A375 (cell line): ENCODE measurements around the gene RCN2. TPM values are rescaled to one million over a fixed set of nuclear protein-coding genes. Genes with fewer than 3 reads are reported as not detected.

ENCODE experiments used
- small RNA-seq: library from RNA; depleted of rRNA; stranded (forward); fragments of <200 nt; gene quantifications from one replicate; pipeline ENCODE3, GENCODE V24; 2014
- total RNA-seq: library from RNA; depleted of rRNA; stranded (reverse); fragments of >200 nt; shearing (Covaris generic); gene quantifications from 2 replicates; pipeline ENCODE4 v1.2.3, GENCODE V29; 2014; rRNA removed

Gene RCN2
- total RNA-seq, result 70.4 and 80.3 TPM in 2 replicates

DNA sequence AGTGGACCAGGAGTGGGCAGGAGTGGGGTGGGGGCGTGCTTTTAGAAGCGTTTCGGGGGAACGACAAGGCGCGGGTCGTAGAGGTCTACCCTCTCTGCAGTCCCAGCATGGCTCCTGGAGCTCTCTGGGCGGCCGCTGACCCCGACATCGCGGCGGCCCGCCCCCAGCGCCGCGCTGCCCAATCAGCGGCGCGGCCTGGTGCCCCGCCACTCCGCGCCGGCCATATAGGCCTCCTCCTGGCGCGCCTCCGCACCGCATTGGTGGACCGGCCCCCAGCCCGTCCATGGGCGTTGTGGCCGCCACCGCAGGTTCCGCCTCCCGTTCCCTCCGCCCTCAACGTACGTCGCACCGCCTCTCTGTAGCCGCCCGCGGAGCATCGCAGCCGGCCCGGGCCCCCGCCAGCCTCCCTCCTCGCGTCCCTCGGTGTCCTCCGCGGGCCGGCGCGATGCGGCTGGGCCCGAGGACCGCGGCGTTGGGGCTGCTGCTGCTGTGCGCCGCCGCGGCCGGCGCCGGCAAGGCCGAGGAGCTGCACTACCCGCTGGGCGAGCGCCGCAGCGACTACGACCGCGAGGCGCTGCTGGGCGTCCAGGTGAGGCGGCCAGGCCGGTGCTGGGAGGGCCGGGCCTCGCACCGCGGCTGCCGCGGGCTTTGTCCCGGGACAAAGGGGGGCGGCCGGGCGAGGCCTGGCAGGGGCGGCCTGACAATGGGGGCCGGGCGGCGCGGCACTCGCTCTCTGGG lies at the start of gene RCN2:
Gene RCN2 (plus strand): TSS at position 353 of the 738 bp plus-strand sequence. CDS start 93 bp downstream, at position 446.

DNA sequence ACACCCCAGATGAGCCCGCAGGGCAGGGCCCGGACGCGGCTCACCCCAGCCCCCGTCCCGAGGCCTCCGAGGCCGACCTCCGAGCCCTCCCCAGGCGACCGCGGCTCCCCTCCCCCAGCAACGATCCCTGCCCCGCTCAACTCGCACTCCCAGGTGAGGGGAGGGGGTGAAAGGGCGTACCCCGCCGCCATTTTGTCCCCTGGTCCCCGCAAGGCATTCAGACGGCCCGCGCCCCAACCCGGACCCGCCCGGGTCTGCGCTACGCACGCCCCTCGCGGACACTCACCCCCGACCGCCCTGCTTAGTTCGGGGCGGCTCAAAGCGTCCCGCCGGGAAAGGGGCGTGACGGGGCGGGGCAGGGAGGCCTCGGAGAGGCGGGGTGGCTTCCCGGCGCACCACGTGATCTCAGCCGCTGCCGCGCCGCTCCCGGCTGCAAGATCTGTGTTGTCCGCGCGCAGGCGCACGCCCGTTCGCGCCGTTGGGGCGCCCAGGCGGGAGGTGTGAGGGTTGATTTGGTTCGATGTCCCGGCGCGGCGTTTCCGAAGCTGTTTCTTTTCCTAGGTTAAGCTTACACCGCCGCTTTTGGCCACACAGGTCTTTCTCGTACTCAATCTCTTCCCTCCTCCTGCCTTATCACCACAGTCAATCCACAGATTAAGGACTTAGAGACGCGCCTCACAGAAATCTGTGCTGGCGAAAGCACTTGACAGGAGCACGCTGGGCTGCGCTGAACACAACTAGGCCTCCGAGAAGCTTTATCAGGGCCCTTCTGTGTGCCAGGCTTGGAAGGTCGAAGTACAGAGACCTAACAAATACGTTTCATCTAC lies 26.3 kb upstream of the RCN2 start, which contains the start of gene SCAPER:
Gene SCAPER (minus strand): TSS at position 328 of the 827 bp plus-strand sequence. CDS start 21,523 bp downstream, outside the sequence.

GRCh38 chr15:76994971-76995945 lies 63.7 kb downstream of the RCN2 start, which contains the start of gene PSTPIP1:
Gene PSTPIP1, plus strand, starts transcription at chr15:76995126. Its CDS starts 448 bp downstream, at chr15:76995574.

Small RNA genes lying within 50 kb of the gene (small RNA-seq; reads per million reads assigned to genes)
- gene RN7SL278P, result not detected

Other genes with a start within 250 kb of the RCN2 start
- gene SCAPER, start 26.4 kb upstream of the RCN2 start, total RNA-seq, result 3.7 and 5.9 TPM in 2 replicates
- gene PSTPIP1, start 63.4 kb downstream of the RCN2 start, total RNA-seq, result 0.53 TPM in 1 of 2 replicates, not detected in the other
- 142 and 164 TPM in 2 replicates for gene TSPAN3, start 139.4 kb downstream of the RCN2 start, total RNA-seq